ENCODE results near the gene ADAMTS6.

The ADAMTS6 gene

GRCh38 chr5:65133477-65134110 is 348.1 kb downstream of the ADAMTS6 start:
- DNase-seq = no peak

GRCh38 chr5:65132386-65132785 is 349.3 kb downstream of the ADAMTS6 start:
- DNase-seq = no peak

DNA sequence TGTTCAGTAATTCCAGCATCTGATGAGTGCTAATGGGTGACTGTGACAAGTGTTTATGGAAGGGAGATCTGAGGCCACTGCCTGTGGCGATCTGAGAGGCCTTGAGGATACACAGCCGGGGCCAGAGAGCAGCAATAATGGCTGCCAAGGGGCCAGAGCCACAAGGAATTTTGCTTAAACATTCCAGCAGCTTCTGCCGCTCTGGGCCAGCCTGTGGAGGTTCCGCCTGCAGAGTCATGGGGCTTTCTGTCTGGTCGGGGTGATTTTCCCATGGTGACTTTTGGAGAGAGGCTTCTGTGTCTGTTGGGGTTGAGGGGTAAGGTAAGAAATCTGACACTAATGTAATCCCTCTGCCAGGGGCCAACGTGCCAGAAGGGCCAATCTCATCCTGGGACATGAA is 353.5 kb downstream of the ADAMTS6 start:
- DNase-seq = no peak

GRCh38 chr5:65127161-65127901 is 354.4 kb downstream of the ADAMTS6 start:
- DNase-seq = no peak

- no peak for DNase-seq
Measured at GRCh38 chr5:65126542-65127069, 355.1 kb downstream of the ADAMTS6 start.

DNA sequence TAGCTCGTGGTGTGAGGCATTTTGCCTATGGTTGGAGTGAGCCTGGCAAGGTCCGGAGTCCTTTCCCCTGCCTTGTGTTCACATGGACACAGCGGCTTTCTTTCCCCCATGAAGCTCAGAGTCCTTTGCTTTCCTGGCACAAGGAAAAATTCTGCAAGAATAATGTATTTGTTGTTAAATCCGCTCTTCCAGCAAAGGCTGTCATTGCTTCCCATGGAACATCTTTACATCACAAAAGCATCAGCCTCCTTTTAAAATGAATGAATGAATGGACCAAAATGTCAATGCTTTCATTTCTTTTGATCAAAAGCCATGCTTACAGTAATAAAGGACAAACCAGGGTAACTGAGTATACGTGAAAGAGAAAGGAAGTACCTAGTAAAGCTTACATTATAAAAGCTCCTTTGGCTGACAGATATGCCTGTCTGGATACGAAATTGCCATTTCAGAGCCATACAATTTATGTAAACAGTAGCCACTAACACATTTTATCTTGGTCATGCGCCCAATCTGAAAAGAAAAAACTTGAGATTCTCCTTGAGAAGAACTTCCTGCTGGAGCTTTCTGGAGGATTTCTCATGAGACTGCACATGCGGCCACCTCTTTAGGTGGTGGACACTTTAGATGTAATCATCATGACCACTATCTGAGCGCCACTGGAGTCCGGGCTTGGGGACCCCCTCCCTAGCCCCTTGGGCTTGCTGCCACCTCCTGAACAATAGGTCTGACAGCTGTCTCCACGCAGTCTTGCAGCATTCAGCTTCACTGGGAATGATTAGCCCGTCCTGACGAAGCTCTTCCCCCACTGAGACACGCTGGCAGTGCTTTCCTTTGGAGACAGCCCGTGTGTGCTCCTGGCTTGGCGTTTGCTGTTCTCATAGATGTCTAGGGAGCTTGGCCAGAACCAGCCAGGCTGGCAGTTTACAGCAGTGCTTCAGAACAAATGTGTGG is 355.9 kb downstream of the ADAMTS6 start:
- DNase-seq = no peak

DNA sequence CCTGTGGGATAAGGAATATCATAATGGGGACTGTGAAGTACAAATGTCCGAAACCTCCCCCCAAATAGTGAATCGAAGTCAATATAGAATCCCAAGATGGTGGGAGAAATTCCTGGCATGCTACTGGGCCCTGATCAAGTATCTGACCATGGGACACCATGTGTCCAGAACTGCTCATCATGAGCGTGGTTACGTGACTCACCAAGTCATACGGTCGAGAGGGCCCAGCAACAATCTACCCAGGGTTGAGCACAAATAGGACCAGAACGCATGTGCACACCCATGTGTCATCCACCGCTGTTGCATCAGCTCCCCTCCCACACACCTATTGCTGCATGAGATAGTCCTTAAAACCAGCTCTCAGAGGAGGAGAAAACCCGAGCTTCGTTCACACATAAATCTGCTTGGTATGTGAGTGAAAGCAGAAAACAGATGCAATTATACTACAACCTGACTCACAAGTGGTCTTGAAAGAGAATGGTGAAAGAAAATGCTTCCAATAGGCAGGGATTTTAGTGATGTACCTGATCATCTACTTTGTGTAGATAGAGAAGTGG is 359.8 kb downstream of the ADAMTS6 start:
- no peak for DNase-seq

DNA sequence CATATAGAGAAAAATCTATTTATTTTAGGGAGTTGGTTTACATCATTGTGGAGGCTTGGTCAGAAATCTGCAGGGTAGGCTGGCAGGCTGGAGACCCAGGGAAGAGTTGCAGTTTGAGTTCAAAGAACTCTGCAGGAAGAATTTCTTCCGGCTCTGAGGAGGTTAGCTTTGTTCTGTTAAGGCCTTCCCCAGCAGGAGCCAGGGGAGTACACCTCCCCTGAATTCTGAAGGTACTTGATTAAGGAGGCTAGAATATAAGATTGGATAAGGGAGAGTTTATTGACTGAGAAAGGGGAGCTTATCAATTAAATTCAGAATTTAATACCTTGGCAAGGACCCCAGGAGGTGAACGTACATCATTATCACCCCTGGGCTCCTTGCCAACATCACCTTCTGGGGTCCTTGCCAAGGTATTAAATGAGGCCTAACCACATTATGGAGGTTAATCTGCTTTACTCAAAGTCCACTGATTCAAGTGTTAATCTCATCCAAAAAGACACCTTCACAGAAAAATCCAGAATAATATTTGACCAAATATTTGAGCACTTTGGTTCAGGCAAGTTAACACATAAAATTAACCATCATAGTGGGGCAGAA is 361.3 kb downstream of the ADAMTS6 start:
- no peak for DNase-seq

GRCh38 chr5:65117525-65117924 is 364.2 kb downstream of the ADAMTS6 start:
- no peak for DNase-seq

- no peak for DNase-seq
Measured at GRCh38 chr5:65113771-65114170, 367.9 kb downstream of the ADAMTS6 start.

DNA sequence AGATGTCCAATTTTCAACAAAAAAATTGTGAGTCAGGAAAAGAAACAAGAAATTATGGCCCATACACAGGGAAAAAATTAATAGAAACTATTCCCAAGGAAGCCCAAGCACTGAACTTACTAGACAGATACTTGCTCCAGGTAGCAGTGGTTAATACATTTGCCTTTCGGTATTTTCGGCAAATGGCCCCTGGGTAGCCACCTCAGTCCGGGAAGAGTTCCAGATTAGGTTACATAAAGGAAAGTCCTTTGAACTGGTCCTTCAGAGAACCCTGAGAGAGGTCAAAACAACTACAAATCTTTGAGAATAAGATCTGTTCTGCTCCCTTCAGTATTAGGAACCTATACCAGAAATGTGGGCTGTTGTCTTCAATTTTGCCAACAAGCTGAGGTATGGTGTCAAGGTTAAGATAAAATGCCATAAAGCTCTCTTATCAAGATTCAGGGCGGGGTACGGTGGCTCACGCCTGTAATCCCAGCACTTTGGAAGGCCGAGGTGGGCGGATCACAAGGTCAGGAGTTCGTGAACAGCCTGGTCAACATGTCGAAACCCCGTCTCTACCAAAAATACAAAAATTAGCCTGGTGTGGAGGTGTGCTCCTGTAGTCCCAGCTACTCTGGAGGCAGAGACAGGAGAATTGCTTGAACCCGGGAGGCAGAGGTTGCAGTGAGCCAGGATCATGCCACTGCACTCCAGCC is 369.6 kb downstream of the ADAMTS6 start:
- no peak for DNase-seq

DNA sequence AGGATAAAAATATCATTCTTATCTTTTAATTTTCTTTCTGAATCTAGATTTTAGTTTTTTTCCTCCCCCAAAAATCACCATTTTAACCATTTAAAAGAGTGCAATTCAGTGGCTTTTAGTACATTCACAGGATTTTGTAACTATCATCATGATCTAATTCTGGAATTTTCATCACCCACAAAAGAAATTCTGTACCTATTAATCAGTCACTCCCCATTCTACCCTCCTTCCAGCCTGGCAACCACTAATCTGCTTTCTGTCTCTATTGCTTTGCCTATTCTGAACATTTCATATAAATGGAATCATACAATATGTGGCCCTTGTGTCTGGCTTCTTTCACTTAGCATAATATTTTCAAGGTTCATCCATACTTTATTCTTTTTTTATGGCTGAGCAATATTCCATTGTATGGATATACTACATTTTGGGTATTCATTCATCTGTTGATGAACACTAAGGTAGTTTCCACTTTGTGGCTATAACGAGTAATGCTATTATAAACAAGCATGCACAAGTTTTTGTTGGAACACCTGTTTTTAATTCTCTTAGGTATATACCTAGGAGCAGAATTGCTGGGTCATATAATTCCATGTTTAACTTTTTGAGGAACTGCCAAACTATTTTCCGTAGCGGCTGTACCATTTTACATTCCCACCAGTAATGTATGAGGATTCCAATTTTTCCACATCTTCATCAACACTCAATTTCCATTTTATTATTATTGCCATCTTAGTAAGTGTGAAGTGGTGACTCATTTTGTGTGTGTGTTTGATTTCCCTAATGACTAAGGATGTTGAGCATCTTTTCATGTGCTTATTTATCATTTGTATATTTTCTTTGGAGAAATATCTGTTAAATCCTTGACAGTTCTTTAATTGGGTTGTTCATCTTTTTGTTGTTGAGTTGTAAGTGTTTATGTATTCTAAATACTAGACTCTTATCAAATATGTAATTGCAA is 372.7 kb downstream of the ADAMTS6 start:
- no peak for DNase-seq

GRCh38 chr5:65105301-65105700 is 376.4 kb downstream of the ADAMTS6 start:
- no peak for DNase-seq

- DNase-seq = no peak
Measured at GRCh38 chr5:65104831-65105230, 376.9 kb downstream of the ADAMTS6 start.

DNA sequence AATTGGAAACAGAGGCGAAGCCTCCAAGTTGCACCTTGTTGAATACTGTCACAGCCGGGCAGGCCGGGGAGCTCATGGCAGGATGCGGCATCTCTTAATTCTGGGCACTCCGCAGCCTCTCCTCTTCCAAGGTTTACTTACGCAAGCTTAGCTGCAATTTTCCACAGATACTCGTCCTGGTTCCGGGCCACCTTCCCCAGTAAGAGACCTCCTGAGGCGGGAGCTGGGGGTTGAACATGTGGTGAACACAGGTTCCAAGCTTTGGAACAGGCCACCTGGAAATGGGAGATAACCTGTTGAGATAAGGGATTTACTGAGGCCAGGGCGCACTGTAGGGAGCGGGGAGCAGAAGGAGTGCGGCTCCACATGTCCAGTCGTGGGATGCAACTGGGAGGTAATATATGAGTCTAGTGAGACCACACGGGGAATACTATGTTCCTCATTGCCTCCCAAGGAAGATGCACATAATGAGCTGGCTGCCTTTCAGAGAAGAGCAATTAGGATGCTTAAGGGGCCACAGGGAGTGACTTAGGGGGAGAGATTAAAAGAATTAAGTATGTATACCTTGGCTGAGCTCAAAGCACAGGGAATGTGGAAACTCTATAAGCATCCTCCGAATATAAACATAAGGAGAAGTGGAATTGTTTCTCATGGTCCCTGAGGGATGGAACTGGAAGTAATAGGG is 377.8 kb downstream of the ADAMTS6 start:
- no peak for DNase-seq

DNA sequence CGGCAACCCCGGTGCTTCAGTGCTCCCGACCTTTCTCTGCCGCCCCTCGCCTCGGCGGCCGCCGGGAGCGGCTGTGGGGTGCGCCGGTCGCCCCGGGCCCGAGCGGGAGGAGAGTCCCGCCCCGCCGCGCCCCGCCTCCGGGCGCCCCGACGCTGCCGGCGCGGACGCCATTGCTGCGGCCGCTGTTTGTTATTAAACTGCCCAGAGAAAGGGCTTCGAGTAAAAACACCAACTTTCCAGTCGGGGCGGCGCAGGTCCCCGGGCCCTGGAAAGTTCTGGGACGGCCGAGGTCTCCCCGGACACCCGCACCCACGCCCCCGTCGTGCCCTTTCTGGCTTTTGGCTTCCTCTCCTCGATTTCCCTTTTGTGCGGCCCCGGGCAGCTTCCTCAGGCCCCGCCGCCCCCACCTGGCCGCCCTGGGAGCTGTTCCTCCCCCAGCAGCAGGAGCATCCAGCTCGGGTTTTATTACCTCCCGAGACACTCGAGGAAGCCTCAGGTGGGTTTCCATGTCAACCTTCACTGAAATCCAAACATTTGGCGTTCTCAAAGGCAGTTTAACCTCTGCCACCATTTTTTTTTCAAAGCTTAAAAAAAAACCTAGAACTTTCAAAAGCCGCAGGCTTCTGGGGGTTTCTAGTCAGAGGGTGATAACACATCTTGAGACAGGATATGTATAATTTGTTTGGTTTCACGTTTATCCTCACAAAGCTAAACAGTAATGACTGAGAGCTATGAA is 378.6 kb downstream of the ADAMTS6 start:
- peak; percentile 63 for DNase-seq

DNA sequence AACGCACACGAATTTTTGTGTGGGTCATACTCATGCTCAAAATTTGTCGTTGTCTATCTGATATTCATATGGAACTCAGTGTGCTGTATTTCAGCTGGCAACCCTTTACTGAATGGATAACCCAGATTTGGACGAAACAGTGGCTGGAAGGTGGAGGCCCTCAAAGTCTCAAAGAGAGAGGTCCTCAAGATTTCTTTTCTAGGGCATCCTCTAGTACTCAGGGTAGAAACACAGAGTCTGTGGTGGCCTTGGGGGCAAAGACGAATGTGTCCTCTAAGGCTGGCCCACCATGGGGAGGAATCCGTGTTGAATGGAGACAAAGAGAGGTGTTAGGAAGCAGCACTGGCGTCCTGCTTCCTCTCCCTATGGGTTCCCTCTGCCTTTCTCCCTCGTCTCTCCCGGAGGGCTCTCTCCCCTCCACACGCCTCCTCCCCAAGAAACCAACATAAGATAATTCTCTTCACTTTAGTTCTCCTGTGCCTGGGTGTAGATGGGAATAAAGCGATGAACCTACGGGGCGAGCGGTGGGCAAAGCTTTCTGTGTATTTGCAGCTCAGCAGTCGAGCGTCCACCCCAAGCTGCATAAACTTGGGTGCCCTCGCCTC is 379.2 kb downstream of the ADAMTS6 start:
- no peak for DNase-seq

GRCh38 chr5:65101632-65102100 is 380.1 kb downstream of the ADAMTS6 start:
- no peak for DNase-seq

Data from CD4-positive, alpha-beta T cell treated with Interleukin-1 beta for 1 hour (primary cell).